Cardiac septum (tissue), 1 donor: Measurements from ENCODE around the gene CELF6. TPM values are rescaled to one million over a fixed set of nuclear protein-coding genes. Genes with fewer than 3 reads are reported as not detected.

ENCODE experiments used
- DNase-seq: peaks from one replicate; pipeline ENCODE4 v3.0.0-alpha.2; 2020; ENCODE audit warnings: low spot score
- intact Hi-C: fragments of 100-400 bp; cut with DNase I; formaldehyde crosslinking; loops from one replicate; pipeline ENCODE4 v1.14.0; 2022
- total RNA-seq: library from RNA; stranded (reverse); fragmentation: NEBNext Ultra II Directional; extraction: Animal tissue kit (Norgen Biotek cat#: 25700); gene quantifications from one replicate; pipeline ENCODE4 v1.2.1, GENCODE V29; 2021
- donor health status: DM: no; HTN: no; CAD: no.

The CELF6 gene
- total RNA-seq, 1 donor from 2014 or later = 0.70 TPM

DNA sequence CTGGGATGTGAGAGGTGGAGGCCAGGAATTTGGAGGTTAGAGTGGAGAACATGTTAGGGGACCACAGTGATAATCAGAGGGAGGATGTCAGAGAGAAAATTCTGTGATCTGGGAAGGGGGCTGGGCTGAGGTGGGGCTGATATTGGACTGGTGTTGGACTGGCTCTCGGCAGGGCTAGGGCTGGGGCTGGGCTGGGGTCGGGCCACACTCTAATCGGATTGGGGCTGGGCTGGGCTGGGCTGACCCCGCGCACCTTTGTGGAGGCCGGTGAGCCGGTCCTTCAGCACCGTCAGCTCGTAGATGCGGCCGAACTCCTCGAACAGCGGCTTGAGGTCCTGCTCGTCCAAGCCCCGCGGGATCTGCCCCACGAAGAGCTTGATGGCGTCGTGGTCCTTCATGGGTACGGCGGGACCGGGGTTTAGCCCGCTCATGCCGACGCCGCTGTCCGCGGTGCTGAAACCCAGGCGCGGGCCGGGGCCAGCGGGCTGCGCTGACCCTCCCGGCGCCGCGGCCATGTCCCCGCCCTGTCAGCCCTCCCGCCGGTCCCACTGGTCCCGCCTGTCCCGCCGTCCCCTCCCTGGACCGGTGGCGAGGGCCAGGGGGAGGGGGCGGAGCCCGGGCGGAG is 485 bp downstream of the CELF6 start:
- intact Hi-C loops = no loop called here
- DNase-seq = peak; percentile 85

DNA sequence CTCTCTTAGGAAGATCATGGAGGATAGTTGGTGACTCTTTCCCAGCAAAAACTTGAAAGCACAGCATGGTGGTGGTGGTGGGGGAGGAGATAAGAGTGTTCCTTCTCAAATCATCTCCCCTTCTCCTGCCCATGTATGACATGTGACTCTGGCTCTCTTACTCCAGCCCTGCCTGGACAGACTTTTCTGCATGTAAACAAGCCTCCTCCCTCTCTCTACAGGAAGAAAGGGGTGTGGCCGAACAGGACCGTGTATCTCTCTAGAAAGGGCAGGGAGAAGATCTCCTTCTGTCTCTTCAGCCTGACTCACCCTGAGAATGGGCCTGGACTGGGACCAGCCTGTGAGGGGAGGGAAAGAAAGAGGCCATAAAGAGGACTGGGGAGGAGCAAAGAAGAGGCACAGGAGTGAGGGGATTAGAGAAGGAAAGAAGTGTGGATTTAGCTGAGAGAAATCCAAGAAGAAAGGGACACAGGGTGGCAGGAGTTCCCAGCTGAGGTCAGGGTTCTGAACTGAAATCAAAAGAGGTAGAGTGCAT is 1.5 kb downstream of the CELF6 start:
- intact Hi-C loops = no loop called here
- no peak for DNase-seq

DNA sequence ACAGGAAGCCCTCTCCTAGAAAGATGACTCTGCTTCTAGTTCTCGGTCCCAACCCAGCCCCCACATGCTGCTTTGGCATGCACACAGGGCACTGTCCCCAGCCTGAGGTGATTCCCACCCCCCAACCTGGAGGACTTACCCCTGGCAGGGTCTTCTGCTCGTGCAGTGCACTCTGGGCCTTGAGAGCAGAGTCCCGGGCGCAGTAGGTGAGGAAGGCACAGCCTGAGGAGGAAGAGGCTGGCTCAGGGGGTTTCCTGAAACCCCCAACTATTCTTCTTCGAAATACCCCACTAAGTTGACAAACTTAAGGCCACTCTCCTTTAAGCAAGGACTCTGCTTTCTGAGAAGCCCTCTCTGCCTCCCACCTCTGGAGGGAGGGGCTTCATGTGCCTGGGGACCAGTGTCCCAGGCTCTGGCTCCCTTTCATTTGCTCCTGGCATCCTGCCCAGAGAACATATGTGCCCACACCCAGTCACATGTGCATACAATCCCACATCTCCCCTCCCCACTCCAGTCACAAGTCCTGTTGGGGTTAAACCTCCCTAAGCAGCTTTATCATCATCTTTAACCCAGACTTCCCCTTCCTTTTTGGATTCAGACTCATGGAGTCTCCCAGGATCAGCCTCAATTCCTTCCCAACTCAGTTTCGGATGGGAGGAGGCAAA is 4.1 kb downstream of the CELF6 start:
- intact Hi-C loops = no loop called here
- no peak for DNase-seq

DNA sequence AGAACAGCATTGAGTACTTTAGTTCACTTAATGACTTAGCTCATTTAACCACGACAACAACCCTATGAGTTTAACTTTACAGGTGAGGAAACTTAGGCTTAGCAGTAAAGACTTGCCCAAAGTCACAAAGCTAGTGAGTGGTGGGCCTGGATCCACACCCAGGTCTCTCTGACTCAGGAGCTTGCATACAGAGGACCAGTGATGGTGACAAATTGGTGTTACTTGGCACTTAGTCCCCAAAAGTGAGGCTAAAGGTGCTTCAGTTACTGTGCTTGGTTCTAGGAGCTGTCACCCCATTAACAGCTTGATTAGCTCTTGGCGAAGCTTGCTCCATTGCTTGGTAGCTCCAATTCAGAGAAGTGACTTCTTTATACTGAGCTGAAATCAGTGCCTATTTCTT is 6.1 kb downstream of the CELF6 start:
- DNase-seq = no peak
- intact Hi-C loops = no loop called here

DNA sequence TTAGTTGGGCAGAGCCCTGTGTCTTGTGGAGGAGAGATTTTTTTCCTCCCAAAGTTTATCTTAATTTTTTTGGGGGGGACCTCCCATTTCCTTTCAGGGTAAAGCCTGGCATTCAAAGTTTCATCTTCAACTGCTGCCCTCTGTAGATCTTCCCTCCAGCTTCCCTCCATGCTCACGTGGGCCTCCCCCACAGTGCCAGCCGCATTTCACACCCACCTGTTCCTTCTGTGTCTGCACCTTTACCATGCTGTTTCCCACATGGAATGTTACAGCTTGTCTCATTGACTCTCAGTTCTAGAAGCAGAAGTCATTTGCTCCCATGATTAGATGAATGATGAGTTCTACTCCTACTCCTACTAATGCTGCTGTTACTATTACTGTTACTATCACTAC is 6.5 kb downstream of the CELF6 start:
- intact Hi-C loops = no loop called here
- DNase-seq = no peak

DNA sequence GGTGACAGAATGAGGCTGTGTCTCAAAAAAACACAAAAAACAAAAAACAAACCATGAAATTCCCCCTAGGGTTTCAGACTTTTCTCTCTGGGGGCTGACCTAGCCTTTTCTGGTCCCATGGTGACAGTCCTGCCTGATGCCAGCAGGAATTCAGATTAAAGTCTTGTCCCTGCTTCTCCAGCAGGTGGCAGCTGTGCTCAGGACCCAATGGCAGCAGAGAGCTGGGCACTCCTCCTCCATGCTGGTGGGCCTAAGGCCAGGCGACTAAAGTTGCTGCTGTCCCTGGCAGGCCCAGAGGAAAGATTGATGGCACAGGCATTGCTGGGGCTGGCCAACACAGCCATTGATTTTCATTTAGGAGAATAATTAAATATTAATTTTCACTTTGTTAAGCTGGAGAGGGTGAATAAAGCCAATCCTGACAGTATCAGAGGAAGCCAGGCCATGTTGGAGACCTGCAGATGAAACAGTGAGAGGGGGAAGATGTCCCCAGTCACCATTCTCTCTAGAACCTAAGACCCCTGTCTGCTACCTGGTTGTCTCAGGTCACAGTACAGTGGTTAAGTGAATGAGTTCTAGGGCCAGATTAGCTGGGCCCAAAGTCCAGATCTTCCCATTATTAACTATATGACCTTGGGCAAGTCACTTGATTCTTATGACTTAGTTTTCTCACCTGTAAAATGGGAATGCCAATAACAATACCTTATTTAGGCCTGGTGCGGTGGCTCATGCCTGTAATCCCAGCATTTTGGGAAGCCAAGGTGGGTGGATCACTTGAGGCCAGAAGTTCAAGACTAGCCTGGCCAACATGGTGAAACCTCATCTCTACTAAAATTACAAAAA is 7.1 kb downstream of the CELF6 start:
- intact Hi-C loops = no loop called here
- DNase-seq = peak; percentile 84

DNA sequence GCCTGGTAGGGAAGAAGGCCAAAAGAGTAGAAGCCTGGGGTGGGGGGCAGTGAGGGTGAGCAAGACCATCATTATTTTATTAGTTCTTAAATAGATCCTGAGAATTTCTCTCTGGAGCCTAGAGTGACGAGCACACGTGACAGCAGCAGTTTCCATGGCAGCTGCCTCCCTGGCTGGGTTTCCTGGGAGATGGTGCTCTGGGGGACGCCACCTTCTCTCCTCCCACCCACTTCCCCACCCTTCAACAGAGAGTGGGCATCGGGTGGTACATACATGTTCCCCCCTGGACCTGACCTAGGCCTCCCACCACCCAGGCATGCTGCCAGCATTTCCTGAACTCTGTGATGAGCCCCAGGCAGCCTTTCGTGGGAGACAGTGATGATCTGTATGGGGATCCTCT is 12.9 kb downstream of the CELF6 start:
- no peak for DNase-seq
- intact Hi-C loops = no loop called here

DNA sequence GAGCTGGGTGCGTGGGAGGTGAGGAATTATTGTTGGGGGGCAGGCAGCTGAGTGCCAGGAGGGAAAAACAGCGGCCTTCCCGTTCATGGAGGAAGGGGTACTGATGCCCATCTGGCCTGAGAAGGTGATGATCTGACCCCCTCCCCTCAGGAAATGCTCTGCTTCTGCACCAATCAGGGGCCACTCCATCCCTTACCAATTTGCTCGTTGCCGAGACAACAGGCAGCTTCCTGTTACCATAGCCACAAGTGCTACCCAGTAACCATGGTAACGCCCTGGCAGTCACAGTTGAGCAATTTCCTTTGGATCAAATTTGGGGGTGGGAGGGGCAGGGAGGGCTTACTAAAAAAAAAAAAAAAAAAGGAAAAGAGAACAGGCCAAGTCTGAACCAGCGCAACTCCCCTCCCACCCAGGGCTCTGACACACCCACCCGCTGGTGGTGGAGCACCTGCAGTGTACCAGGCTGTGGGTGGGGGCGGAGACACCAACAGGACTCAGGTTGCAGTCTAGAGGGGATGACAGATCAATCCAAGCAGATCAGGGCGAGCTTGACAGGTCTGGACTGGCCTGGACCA is 13.7 kb downstream of the CELF6 start:
- intact Hi-C loops = no loop called here
- no peak for DNase-seq

DNA sequence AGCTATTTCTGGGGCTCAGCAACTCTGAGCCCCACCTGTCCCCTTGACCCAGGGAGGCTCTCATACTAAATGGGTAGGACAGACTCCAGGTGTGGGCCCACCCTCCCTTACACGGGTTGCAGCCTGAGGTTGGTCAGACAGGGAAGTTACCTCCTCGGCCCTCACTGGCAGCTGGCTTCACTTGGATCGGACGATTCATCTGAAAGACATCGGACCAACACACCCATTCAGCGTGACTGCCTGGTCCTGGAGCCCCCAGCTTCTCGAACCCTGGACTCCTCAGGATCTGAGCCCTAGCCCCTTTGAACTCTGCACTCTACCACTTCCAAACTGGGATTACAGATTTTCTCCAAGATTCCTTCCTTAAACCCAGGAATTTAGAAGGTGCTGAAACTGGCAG is 15.4 kb downstream of the CELF6 start:
- no peak for DNase-seq
- intact Hi-C loops = no loop called here

DNA sequence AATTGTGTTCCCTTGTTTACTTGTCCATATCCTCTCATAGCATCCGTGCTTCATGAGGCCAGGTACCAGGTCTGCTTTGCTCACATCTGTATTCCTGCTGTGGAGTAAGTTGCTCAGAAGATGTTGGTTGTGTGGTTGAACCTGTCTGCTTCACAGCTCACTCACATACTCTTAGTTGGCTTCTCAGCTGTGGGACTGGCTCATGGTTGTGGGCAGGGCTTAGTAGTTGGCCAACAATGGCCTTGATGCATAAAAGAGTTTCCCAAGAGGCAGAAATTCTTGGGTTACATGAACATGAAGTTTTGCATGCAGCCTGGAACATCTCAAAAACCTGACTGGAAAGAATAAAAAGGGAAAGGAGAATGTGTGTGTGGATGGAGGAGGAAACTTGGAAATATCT is 17.0 kb downstream of the CELF6 start:
- DNase-seq = no peak
- intact Hi-C loops = no loop called here

DNA sequence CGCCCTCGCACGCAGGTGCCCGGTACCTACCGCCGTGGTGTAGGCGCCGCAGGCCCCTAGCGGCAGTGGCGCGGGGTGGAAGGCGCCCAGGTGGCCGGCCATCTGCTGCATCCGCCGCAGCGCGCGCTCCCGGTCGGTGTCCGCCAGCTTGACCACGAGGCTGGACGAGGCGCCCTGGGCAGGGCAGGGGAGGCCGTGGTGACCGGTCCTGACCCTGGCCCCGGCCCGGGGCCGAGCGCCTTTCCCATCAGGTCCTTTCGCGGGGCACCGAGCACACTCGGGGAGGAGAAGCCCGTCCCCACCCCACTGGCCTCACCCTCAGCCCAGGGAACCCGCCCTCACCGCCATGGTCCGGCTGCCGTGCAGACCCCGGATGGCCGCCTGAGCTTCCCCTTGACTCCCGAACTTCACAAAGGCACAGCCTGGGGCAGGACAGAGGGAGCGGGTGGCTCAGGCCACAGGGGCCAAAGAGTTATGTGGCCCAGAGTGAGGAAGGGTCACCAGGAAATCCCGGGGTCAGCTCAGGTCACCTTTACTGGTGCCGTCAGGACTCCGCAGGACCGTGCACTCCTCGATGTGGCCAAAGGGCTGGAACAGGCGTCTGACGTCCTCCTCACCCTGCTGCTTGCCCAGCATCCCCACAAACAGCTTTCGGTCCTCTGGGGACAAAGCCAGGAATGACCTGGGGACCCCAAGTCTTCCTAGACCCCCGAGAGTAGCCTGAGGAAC is 30.2 kb downstream of the CELF6 start:
- DNase-seq = no peak
- intact Hi-C loops = loop anchor here (5.0 kb wide), 1 partner anchor 87 kb away; no protein-coding TSS in a partner anchor

DNA sequence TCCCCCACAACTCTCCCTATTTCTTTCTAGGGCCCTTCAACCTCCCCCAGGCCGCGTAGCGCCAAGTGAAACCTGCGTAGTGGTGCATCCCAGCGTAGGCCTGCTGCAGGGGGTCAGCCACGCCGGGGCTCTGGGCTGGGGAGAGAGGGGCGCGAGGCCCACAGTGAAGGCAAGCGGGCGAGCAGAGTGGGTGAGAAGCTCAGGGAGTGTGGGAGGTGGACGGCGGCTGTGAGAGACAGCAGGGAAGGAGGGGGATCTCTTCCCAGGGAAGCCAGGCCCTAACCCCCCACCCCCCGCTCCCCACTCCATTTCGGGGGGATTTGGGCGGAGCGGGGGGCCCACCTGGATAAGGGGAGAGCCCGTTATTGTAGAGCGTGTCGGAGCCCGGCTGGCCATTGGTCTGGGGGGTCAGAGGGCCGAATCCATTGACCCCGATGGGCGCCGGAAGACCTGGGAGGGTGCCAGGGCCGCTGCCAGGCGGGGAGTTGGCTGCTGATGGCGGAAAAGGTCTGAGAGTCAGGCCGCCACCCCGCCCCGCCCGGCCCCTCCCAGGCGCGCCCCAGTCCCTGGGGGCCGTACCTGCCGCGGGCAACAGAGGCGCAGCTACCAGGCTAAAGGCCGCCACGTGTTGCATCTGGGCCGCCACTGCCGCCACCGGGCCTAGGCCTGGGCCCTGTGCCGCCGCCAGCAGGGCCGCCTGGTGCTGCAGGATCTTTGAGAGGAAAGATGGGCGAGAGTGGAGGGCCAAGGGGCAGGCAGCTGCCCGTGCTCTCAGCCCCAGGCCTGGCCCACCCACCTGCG is 31.0 kb downstream of the CELF6 start:
- DNase-seq = no peak
- intact Hi-C loops = loop anchor here (5.0 kb wide), 1 partner anchor 87 kb away; no protein-coding TSS in a partner anchor

DNA sequence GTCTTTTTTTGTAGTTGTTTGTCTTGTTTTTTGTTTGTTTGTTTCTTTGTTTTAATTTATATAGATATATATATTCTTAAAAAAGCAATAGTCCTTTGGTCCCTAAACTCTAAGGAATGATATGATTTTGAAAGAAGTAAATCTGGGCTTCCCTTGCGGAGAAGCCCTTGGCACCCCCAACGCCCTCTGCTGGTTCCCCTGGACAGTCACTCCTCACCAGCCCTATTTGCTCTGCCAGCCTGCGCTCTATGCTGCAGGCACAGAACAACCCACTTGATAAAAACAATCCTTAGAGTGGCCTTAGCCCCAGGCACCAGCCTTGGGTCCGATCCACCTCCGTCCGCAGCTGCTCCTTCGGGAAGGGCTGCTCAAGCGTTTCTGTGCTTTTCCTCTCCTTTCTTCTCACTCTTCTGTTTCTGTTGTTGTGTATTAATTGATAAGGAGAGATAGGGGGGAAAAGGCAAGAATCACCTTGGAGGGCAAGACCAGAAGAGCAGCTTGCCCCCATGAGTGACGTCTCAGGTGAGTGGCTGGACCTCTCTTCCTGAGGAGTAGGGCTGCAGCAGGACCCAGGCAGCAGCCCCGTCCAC is 33.9 kb downstream of the CELF6 start:
- no peak for DNase-seq
- intact Hi-C loops = loop anchor here (5.0 kb wide), 1 partner anchor 84 kb away; no protein-coding TSS in a partner anchor

DNA sequence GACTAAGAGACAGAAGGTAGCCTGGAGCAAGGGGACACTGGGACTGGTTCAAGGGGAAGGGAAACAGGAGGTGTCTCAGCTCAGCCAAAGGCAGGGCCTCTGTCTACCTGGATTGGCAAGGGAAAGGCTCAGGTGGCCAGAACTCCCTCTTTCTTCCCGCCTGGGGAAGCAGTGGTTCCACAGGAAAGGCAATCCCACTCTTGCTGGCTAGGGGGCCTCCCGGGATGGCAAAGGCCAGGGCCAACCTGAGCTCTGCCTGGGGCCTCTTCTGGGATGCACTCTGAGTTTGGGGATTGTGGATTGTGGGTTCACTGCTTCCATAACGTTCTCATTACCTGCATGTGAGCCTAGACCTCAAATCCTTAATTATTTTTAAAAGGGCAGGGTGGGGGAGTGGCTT is 34.6 kb downstream of the CELF6 start:
- intact Hi-C loops = loop anchor here (5.0 kb wide), 1 partner anchor 83 kb away; no protein-coding TSS in a partner anchor
- DNase-seq = no peak

DNA sequence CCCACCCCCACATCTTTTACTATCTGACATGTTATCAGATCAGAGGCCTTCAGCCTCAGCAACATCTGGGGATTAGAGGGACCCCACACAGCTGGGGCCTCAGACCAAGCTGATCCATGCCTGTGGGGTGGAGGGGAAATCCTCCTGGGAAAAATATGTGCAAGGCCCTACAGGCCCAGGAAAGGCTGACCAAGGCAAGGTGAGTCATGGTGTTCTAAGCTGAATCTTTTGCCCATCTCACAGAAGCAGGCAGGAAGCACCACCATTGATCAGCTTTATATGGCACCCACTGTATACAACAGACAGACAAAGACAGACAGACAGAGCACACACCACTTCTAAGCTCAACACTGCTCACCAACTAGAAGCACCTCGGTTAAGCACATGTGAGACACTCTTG is 35.2 kb downstream of the CELF6 start:
- intact Hi-C loops = loop anchor here (5.0 kb wide), 1 partner anchor 82 kb away; no protein-coding TSS in a partner anchor
- DNase-seq = no peak

DNA sequence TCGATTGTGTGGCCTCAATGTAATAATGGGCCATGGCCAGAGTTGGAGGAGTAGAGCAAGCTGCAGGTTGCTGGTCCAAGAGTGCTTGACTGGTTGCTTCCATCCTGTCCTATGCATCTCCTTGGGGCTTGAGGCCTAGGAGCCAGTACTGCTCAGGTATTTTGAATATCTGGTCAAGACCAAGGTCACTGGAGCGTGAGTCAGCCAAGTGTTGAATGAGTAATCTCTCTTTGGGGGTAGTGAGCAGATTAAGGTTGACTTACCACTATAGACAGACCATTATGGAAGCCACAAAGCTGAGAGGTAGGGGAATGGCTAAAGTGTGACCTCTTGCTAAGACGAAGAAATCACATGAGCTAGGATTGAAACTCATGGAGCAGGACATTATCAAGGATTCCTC is 38.2 kb downstream of the CELF6 start:
- DNase-seq = no peak
- intact Hi-C loops = no loop called here

DNA sequence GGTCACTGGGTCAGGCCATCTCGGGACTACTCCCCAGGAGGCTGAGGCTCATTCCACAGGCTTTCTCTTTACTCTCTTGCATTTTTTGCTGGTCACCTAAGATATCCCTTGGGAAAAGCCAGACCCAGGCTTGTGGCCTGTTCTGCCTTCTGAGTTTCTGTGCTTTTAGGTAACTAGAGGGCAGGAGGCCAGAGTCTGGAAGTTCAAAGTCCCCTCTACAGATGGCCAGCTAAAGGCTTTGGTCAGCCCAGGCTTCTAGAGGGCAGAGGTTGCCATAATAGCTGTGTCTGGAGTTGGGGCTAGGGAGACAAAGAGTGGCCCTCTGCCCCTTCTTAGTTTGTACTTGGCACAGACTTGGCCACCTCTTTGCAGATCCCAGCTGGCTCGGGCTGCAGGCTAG is 39.2 kb downstream of the CELF6 start:
- intact Hi-C loops = no loop called here
- no peak for DNase-seq

DNA sequence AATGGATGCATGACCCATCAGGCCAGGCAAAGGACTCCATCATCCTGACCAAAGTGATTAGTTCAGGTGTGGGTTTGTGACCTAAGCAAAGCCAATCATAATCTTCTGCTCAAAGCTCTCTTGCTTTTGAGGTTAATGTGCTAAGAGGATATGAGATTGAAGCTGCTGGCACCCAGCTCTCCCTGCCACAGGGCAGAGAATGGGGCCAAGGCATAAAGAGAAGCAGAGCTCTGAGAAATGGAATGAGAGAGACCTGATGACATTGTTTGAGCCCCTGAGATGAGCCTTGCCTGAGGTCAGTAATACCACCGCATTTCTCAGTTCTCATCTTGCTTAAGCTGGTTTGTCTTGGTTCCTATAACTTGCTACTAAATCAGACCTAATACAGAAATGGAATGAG is 41.2 kb downstream of the CELF6 start:
- intact Hi-C loops = no loop called here

More for the DNA sequence above, 41.2 kb downstream of the CELF6 start:
- no peak for DNase-seq
